IPS DF 6.9 (cell line): ENCODE measurements around the gene TNFRSF25.
"Not testable (repeated sequence)": the region's sequence is repeated elsewhere in the genome, so short reads cannot be mapped to it uniquely, and the experiment has no call there.

ENCODE experiments used
- DNase-seq: peaks from one replicate; pipeline ENCODE4 v3.0.0-alpha.2; 2013; ENCODE audit warnings: low read depth, low spot score
- H3K27ac ChIP-seq: one replicate; pipeline ENCODE4 v1.5.1; 2013; ENCODE audit warnings: low read length, control low read depth
- H3K27me3 ChIP-seq: 2 replicates; pipeline ENCODE4 v1.6.1; 2013; ENCODE audit warnings: mild to moderate bottlenecking, low read length; ENCODE audit not compliant: control insufficient read depth, insufficient read depth
- H3K36me3 ChIP-seq: 2 replicates; pipeline ENCODE4 v1.6.1; 2013; ENCODE audit warnings: low read length; ENCODE audit not compliant: control insufficient read depth, insufficient read depth
- H3K4me1 ChIP-seq: 2 replicates; pipeline ENCODE4 v1.6.1; 2013; ENCODE audit warnings: low read length; ENCODE audit not compliant: control insufficient read depth, insufficient read depth
- H3K4me3 ChIP-seq: 2 replicates; pipeline ENCODE4 v1.5.1; 2013; ENCODE audit warnings: mild to moderate bottlenecking, low read length
- H3K9me3 ChIP-seq: 2 replicates; pipeline ENCODE4 v1.6.1; 2013; ENCODE audit warnings: low read length, inconsistent platforms; ENCODE audit not compliant: control insufficient read depth, insufficient read depth
- WGBS: extraction: QIAGEN DNeasy Blood & Tissue Kit; methylation state at CpG from one replicate; pipeline ENCODE4 v1.1.7; 2013; ENCODE audit warnings: mixed read lengths, missing lambda C conversion rate; ENCODE audit not compliant: insufficient read length, insufficient coverage; 5-methylcytosine and 5-hydroxymethylcytosine counted together

Gene TNFRSF25

GRCh38 chr1:6495041-6495441 is 29.1 kb upstream of the TNFRSF25 start:
- peaks cover 11% of the 10 kb centered on the region for H3K4me1 ChIP-seq
- no peaks in the 10 kb centered on the region; the same call in 1 of the 2 replicates for H3K27me3 ChIP-seq
- no peak overlapping the region for H3K4me3 ChIP-seq
- no peaks in the 10 kb centered on the region; the same call in 1 of the 2 replicates for H3K36me3 ChIP-seq
- no peak overlapping the region for H3K27ac ChIP-seq
- no peak for DNase-seq
- WGBS: no CpG with 5 or more reads among the region's 13 CpGs
- no peaks in the 10 kb centered on the region for H3K9me3 ChIP-seq

DNA sequence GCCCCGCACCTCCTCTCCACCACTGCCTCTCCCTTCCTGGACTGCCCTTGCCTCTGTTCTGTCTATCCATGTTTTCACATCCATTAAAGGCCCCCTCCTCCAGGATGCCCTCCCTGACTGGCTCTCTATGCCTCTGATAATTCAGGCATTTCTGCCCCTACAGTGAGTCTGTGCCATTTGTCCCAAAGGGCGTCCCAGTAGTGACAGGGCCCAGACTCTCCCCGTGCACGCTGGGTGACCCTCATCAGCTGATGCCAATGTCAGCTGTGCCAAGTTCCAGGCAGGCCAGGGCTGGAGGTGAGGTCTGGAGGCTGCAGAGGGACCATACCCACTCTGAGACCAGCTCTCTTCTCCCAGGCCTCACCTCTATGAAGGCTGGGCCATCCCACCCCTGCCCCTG is 28.7 kb upstream of the TNFRSF25 start:
- no peaks in the 10 kb centered on the region for H3K9me3 ChIP-seq
- WGBS: no CpG with 5 or more reads among the region's 4 CpGs
- no peak overlapping the region for H3K27ac ChIP-seq
- no peak overlapping the region for H3K4me3 ChIP-seq
- no peaks in the 10 kb centered on the region; the same call in 1 of the 2 replicates for H3K36me3 ChIP-seq
- DNase-seq: no peak
- H3K27me3 ChIP-seq: no peaks in the 10 kb centered on the region; the same call in 1 of the 2 replicates
- peaks cover 11% of the 10 kb centered on the region for H3K4me1 ChIP-seq

GRCh38 chr1:6493834-6494223 is 27.9 kb upstream of the TNFRSF25 start:
- H3K36me3 ChIP-seq, H3K27ac ChIP-seq: not testable (repeated sequence)

GRCh38 chr1:6491966-6492365 is 26.0 kb upstream of the TNFRSF25 start:
- H3K27ac ChIP-seq: no peak overlapping the region
- no peaks in the 10 kb centered on the region for H3K9me3 ChIP-seq
- no peak overlapping the region for H3K4me3 ChIP-seq
- no CpG with 5 or more reads among the region's 10 CpGs for WGBS
- H3K4me1 ChIP-seq: peaks cover 10% of the 10 kb centered on the region
- H3K27me3 ChIP-seq: no peaks in the 10 kb centered on the region; the same call in 1 of the 2 replicates
- DNase-seq: no peak
- no peaks in the 10 kb centered on the region; the same call in 1 of the 2 replicates for H3K36me3 ChIP-seq

More at GRCh38 chr1:6493834-6494223, 27.9 kb upstream of the TNFRSF25 start:
- not testable (repeated sequence) for H3K9me3 ChIP-seq, H3K4me3 ChIP-seq, DNase-seq, H3K27me3 ChIP-seq
- H3K4me1 ChIP-seq: peaks cover 11% of the 10 kb centered on the region
- WGBS: no CpG with 5 or more reads among the region's 4 CpGs

DNA sequence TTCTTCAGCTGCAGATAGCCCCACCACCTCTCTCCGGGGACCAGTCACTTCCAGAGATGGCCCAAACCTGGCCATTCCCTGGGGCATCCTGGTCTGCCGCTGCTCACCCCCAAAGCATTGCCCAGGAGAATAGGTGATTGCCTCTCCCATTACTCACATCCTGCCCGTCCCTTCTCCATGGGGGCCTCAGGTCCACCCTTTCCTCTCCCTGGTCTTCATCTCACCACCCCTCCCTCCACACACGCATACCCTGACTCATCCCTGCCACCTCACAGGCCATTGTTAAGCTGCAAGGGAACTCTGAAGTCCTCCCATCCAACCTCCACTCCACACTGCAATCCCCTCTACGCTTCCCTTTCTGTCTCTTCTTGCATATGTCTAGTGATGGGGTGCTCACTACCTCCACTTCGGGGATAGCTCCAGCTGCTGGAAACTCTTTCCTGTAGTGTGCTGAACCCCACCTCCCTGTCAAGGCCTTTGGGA is 25.5 kb upstream of the TNFRSF25 start, which contains the start of gene PLEKHG5:
TSS of gene PLEKHG5 (minus strand) at position 188 of the 483 bp plus-strand sequence. CDS start 14,096 bp downstream, outside the sequence.
- peaks cover 10% of the 10 kb centered on the region for H3K4me1 ChIP-seq
- H3K36me3 ChIP-seq: no peaks in the 10 kb centered on the region; the same call in 1 of the 2 replicates
- H3K27ac ChIP-seq: no peak within 1 kb of the TSS
- no peaks in the 10 kb centered on the region; the same call in 1 of the 2 replicates for H3K27me3 ChIP-seq
- DNase-seq: no peak
- WGBS: no CpG with 5 or more reads among the region's 6 CpGs
- H3K9me3 ChIP-seq: no peaks in the 10 kb centered on the region
- H3K4me3 ChIP-seq: peak within 1 kb of the TSS; percentile 63; the same call in 1 of the 2 replicates

DNA sequence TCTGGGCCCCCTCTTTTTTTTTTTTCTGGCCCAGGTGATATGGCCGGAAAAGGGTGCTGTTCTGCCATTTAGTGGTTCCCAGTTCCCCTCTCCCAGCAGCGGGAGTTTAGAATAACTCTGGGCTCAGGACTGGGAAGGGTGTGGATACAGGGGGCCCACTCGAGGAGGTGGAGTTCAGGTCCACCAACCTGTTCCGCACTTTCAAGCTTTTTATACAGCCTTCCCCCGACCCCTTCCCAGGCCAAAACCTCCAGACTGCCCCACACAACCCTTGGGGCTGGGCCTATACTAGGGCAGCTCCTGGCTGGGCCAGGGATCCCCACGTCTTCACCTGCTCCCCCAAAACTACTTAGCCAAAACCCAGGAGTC is 25.1 kb upstream of the TNFRSF25 start:
- peak overlapping the region; percentile 63; the same call in 1 of the 2 replicates for H3K4me3 ChIP-seq
- peaks cover 7% of the 10 kb centered on the region for H3K4me1 ChIP-seq

GRCh38 chr1:6490181-6491080 is 24.5 kb upstream of the TNFRSF25 start:
- no peak overlapping the region for H3K27ac ChIP-seq
- no peaks in the 10 kb centered on the region for H3K27me3 ChIP-seq
- no CpG with 5 or more reads among the region's 70 CpGs for WGBS
- no peaks in the 10 kb centered on the region for H3K9me3 ChIP-seq
- H3K4me1 ChIP-seq: peaks cover 3% of the 10 kb centered on the region
- DNase-seq: no peak
- peak overlapping the region; percentile 63; the same call in 1 of the 2 replicates for H3K4me3 ChIP-seq
- H3K36me3 ChIP-seq: no peaks in the 10 kb centered on the region; the same call in 1 of the 2 replicates

More for the DNA sequence above, 25.1 kb upstream of the TNFRSF25 start:
- Histone ChIP-seq H3K27ac (no peak overlapping the region), H3K36me3 (no peaks in the 10 kb centered on the region; the same call in 1 of the 2 replicates), H3K9me3 (no peaks in the 10 kb centered on the region), H3K27me3 (no peaks in the 10 kb centered on the region)
- whole genome bisulfite sequencing: no CpG with 5 or more reads among the region's 6 CpGs
- no peak for DNase-seq

- WGBS: no CpG with 5 or more reads among the region's 21 CpGs
- no peaks in the 10 kb centered on the region; the same call in 1 of the 2 replicates for H3K36me3 ChIP-seq
- DNase-seq: peak; percentile 75
- H3K9me3 ChIP-seq: no peaks in the 10 kb centered on the region
- no peaks in the 10 kb centered on the region for H3K27me3 ChIP-seq
- H3K4me1 ChIP-seq: peaks cover 3% of the 10 kb centered on the region
- H3K27ac ChIP-seq: no peak overlapping the region
- peak overlapping the region; percentile 63; the same call in 1 of the 2 replicates for H3K4me3 ChIP-seq
Observed at GRCh38 chr1:6489799-6490180, 23.8 kb upstream of the TNFRSF25 start.

- no CpG with 5 or more reads among the region's 9 CpGs for WGBS
- DNase-seq: no peak
- Histone ChIP-seq H3K4me1 (peaks cover 7% of the 10 kb centered on the region; the same call in 1 of the 2 replicates), H3K27me3 (no peaks in the 10 kb centered on the region), H3K27ac (no peak overlapping the region), H3K4me3 (no peak overlapping the region), H3K36me3 (no peaks in the 10 kb centered on the region), H3K9me3 (no peaks in the 10 kb centered on the region)
Observed at GRCh38 chr1:6489383-6489765, 23.4 kb upstream of the TNFRSF25 start.

DNA sequence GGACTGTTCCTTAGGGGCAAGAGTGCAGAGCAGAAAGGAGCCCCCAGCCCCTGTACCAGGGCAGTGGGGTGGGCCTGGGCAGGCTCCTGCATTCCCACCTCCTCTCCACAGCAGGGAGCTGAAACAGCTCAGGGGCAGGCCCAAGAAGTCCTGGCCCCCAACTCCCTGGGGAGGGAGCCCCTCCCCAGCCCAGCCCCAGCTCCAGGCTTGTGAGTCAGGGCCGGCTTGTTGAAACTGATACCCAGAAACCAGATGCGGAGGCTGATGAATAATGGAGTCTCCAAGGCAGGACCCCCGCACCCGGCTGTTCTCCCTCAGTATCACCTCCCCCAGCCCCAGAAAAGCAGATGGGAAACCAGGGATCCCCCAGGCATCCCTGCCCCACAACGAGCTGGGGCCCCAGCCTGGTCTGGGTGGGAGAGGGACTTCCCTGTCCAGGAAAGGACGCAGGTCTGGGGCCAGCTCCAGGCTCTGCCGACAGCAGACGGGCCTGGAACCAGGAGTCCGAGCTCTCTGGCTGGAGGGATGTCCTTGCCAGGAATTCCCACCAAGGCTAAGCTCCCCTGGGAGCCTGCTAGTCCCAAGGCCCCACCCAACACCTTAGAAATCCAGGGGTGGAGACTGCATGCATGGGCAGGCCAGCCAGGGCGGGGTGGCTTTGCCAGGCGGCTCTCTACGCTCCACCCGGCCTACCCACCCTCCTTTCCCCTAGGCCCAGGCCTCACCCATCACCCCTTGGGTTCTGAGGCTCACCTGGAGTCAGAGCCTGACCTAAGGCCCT is 22.8 kb upstream of the TNFRSF25 start:
- Histone ChIP-seq H3K27ac (no peak overlapping the region), H3K36me3 (no peaks in the 10 kb centered on the region), H3K4me1 (peaks cover 7% of the 10 kb centered on the region; the same call in 1 of the 2 replicates), H3K9me3 (no peaks in the 10 kb centered on the region), H3K4me3 (no peak overlapping the region), H3K27me3 (no peaks in the 10 kb centered on the region)
- DNase-seq: no peak
- no CpG with 5 or more reads among the region's 13 CpGs for WGBS
